NCI-H187 treated with DMSO at 0.1 percent for 48 hours (cell line): ENCODE data around the gene AKAP13.

Experiments
- DNase-seq: peaks from one replicate; lab custom pipeline; 2025; lab: John Stamatoyannopoulos, UW

AKAP13 gene

GRCh38 chr15:85444122-85444745 is 63.8 kb downstream of the AKAP13 start:
- no peak for DNase-seq

- no peak for DNase-seq
Measured at GRCh38 chr15:85445361-85445760, 65.0 kb downstream of the AKAP13 start.

- DNase-seq, result no peak
Measured at GRCh38 chr15:85451099-85451700, 70.8 kb downstream of the AKAP13 start.

GRCh38 chr15:85452436-85452835 is 72.0 kb downstream of the AKAP13 start:
- DNase-seq, result no peak

- DNase-seq, result no peak
Measured at GRCh38 chr15:85453144-85453872, 72.9 kb downstream of the AKAP13 start.

GRCh38 chr15:85454403-85454802 is 74.0 kb downstream of the AKAP13 start:
- no peak for DNase-seq

GRCh38 chr15:85455891-85456290 is 75.5 kb downstream of the AKAP13 start:
- no peak for DNase-seq

- no peak for DNase-seq
Measured at GRCh38 chr15:85456798-85457197, 76.4 kb downstream of the AKAP13 start.

- DNase-seq, result no peak
Measured at GRCh38 chr15:85457392-85457968, 77.1 kb downstream of the AKAP13 start.

- no peak for DNase-seq
Measured at GRCh38 chr15:85458764-85459163, 78.4 kb downstream of the AKAP13 start.

- DNase-seq, result no peak
Measured at GRCh38 chr15:85462029-85462428, 81.6 kb downstream of the AKAP13 start.

GRCh38 chr15:85463276-85463892 is 83.0 kb downstream of the AKAP13 start:
- no peak for DNase-seq

- no peak for DNase-seq
Measured at GRCh38 chr15:85463976-85464375, 83.6 kb downstream of the AKAP13 start.

GRCh38 chr15:85464471-85464870 is 84.1 kb downstream of the AKAP13 start:
- no peak for DNase-seq

- no peak for DNase-seq
Measured at GRCh38 chr15:85470563-85471271, 90.3 kb downstream of the AKAP13 start.

- no peak for DNase-seq
Measured at GRCh38 chr15:85472349-85472748, 91.9 kb downstream of the AKAP13 start.

- no peak for DNase-seq
Measured at GRCh38 chr15:85473455-85473854, 93.1 kb downstream of the AKAP13 start.

GRCh38 chr15:85474700-85475316 is 94.4 kb downstream of the AKAP13 start:
- no peak for DNase-seq

- DNase-seq, result no peak
Measured at GRCh38 chr15:85475317-85475701, 94.9 kb downstream of the AKAP13 start.

- DNase-seq, result no peak
Measured at GRCh38 chr15:85475711-85476110, 95.3 kb downstream of the AKAP13 start.

- DNase-seq, result no peak
Measured at GRCh38 chr15:85477061-85477460, 96.7 kb downstream of the AKAP13 start.

GRCh38 chr15:85477730-85478129 is 97.3 kb downstream of the AKAP13 start:
- DNase-seq, result no peak
